ENCODE results near the gene FMNL1. TPM values are rescaled to one million over a fixed set of nuclear protein-coding genes. Genes with fewer than 3 reads are reported as not detected.

Gene FMNL1
- total RNA-seq, 1 donor from 2014 or later, result 26.0 TPM

- no peak for TF ChIP-seq CTCF (IDR thresholded peaks at IDR 0.05; ENCODE audit: insufficient read depth, low read length, poor library complexity, severe bottlenecking)
- DNase-seq (ENCODE audit: low read depth), result no peak
- Histone ChIP-seq H3K4me3 (ENCODE audit: low read depth, low read length) (peak overlapping the region; percentile 54), H3K27me3 (ENCODE audit: control insufficient read depth, insufficient read depth, low read length) (peaks cover 2% of the 10 kb centered on the region), H3K36me3 (ENCODE audit: control insufficient read depth, insufficient read depth, low read length) (no peaks in the 10 kb centered on the region)
Measured at GRCh38 chr17:45222014-45222288, 266 bp downstream of the FMNL1 start.

- TF ChIP-seq CTCF (IDR thresholded peaks at IDR 0.05; ENCODE audit: insufficient read depth, low read length, poor library complexity, severe bottlenecking), result no peak
- Histone ChIP-seq H3K36me3 (ENCODE audit: control insufficient read depth, insufficient read depth, low read length) (no peaks in the 10 kb centered on the region), H3K27me3 (ENCODE audit: control insufficient read depth, insufficient read depth, low read length) (peaks cover 2% of the 10 kb centered on the region), H3K4me3 (ENCODE audit: low read depth, low read length) (peak overlapping the region; percentile 54)
- no peak for DNase-seq (ENCODE audit: low read depth)
Measured at GRCh38 chr17:45222289-45222995, 757 bp downstream of the FMNL1 start.

GRCh38 chr17:45222996-45223538, 1.4 kb downstream of the FMNL1 start:
- Histone ChIP-seq H3K4me3 (ENCODE audit: low read depth, low read length) (no peak overlapping the region), H3K36me3 (ENCODE audit: control insufficient read depth, insufficient read depth, low read length) (no peaks in the 10 kb centered on the region), H3K27me3 (ENCODE audit: control insufficient read depth, insufficient read depth, low read length) (peaks cover 2% of the 10 kb centered on the region)
- DNase-seq (ENCODE audit: low read depth), result no peak
- no peak for TF ChIP-seq CTCF (IDR thresholded peaks at IDR 0.05; ENCODE audit: insufficient read depth, low read length, poor library complexity, severe bottlenecking)

DNA sequence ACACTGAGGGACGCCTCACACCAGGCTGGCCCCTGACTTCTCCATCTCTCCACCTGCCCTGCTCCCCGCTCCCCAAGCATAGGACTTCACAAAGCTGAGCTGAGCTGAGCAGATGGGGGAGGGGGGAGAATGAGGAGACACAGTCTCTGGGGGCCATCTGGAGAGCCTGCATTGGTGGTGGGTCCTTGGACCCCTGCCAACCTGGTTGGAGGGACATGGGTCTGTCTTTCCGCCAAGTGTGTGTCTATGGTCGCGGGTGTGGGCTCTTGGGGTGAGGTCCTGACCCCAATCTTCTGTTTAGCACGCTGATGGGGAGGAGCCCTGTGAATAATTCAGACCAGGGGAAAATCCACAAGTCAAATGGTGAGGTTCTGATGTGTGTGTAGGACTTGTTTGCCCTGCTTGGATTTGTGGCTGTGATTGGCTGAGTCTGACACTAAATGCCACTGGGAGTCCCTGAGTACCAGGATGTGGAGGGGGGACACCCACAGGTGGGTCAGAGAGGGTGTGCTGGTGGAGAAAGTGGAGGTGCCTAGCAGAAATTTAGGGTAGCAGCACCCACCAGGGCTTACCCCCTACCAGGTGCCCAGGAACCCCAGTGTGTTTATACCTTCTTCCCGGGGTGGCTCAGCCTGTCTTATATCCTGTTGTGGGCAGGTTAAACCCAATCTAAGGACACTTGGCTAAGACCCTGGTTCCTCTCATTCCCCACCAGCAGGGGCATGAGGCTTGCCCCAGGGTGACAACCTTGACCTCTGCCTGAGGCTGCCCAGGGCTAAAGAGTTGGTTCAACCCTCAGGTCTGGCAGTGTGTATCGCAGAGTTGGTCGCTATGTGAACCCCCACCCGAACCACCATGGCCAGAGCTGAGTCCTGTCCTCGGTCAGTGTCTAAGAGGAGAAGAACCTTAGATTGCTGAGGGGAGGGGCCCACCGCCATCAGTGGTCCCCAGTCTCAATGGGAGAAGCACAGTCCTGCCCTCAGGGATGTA, 2.1 kb downstream of the FMNL1 start:
- no peak for TF ChIP-seq CTCF (IDR thresholded peaks at IDR 0.05; ENCODE audit: insufficient read depth, low read length, poor library complexity, severe bottlenecking)
- peaks cover 2% of the 10 kb centered on the region for H3K27me3 ChIP-seq (ENCODE audit: control insufficient read depth, insufficient read depth, low read length)
- H3K36me3 ChIP-seq (ENCODE audit: control insufficient read depth, insufficient read depth, low read length), result no peaks in the 10 kb centered on the region
- DNase-seq (ENCODE audit: low read depth), result no peak
- H3K4me3 ChIP-seq (ENCODE audit: low read depth, low read length), result no peak overlapping the region

DNA sequence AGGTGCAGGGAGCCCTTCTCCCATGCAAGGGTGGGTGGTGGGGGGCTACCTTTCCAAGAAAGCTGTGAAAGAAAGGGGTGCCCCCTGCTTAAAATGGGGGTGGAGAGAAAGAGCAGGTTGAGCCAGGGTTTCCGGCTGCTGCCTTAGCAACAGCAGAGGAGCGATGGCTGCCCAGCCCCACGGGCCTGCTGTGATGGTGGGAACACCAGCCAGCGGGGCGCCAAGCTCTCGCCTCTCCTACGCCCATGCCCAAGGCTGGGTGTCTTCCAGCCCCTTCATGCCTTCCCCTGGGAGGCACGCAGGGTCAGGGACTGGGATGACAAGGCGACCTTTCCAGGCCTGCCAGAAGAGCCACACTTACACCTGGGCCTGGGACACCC, 3.0 kb downstream of the FMNL1 start:
- Histone ChIP-seq H3K4me3 (ENCODE audit: low read depth, low read length) (no peak overlapping the region), H3K27me3 (ENCODE audit: control insufficient read depth, insufficient read depth, low read length) (peaks cover 2% of the 10 kb centered on the region), H3K36me3 (ENCODE audit: control insufficient read depth, insufficient read depth, low read length) (no peaks in the 10 kb centered on the region)
- DNase-seq (ENCODE audit: low read depth), result no peak
- TF ChIP-seq CTCF (IDR thresholded peaks at IDR 0.05; ENCODE audit: insufficient read depth, low read length, poor library complexity, severe bottlenecking), result no peak
